Endothelial cell of umbilical vein (primary cell): Measurements from ENCODE around the gene TNNI3K. TPM values are rescaled to one million over a fixed set of nuclear protein-coding genes. Genes with fewer than 3 reads are reported as not detected.

ENCODE experiments used
- BruUV-seq: library from RNA; stranded (reverse); fragments of 400-500 nt; replicated peaks from 2 replicates; lab custom pipeline; 2021; lab: Mats Ljungman, UMichigan
- CTCF ChIA-PET: fragments of 300-600, 350-600 bp; sonication (Branson Sonifier 250); formaldehyde crosslinking; loops from one replicate; lab custom pipeline; 2021; ENCODE audit warnings: antibody characterized with exemption, inconsistent platforms; lab: Charles Lee
- POLR2A ChIA-PET: fragments of 300-600, 350-600 bp; sonication (Branson Sonifier 250); formaldehyde crosslinking; loops from one replicate; lab custom pipeline; 2021; ENCODE audit warnings: antibody characterized with exemption, inconsistent platforms; lab: Charles Lee
- DNase-seq: peaks from one replicate; pipeline ENCODE4 v3.0.0-alpha.2; 2011; ENCODE audit warnings: low read depth, low spot score
- FAIRE-seq: peaks from 2 replicates; lab custom pipeline; 2011; peaks lifted over from hg19 to GRCh38; lab: Jason Lieb, UNC
- H2AFZ ChIP-seq: 2 replicates; pipeline ENCODE4 v1.6.0; 2012; ENCODE audit warnings: low read depth, low read length, control low read depth, inconsistent platforms
- H3K27ac ChIP-seq: 2 replicates; pipeline ENCODE4 v1.5.1; 2011; ENCODE audit warnings: low read depth, mild to moderate bottlenecking, control low read depth, low read length, moderate library complexity; ENCODE audit not compliant: insufficient read depth
- H3K27me3 ChIP-seq, 2 experiments: 2 replicates each; pipeline versions ENCODE4 v1.6.0 to v1.6.1; 2011; ENCODE audit warnings: low read length in 2 of 2, mixed read lengths in 1 of 2; ENCODE audit not compliant: control insufficient read depth in 2 of 2, insufficient read depth in 2 of 2
- H3K36me3 ChIP-seq, 2 experiments: 2 replicates in 1 of 2; 3 replicates in 1 of 2; pipeline ENCODE4 v1.5.1; 2011; ENCODE audit warnings: low read length in 2 of 2, mild to moderate bottlenecking in 1 of 2, moderate library complexity in 1 of 2; ENCODE audit not compliant: control insufficient read depth in 2 of 2, insufficient read depth in 2 of 2; ENCODE audit errors: extremely low read depth in 1 of 2
- H3K4me1 ChIP-seq: 3 replicates; pipeline ENCODE4 v1.5.1; 2011; ENCODE audit warnings: mild to moderate bottlenecking, low read length; ENCODE audit not compliant: control insufficient read depth, insufficient read depth; ENCODE audit errors: extremely low read depth
- H3K4me2 ChIP-seq: 2 replicates; pipeline ENCODE4 v1.6.1; 2011; ENCODE audit warnings: low read length, control low read depth, mixed read lengths; ENCODE audit not compliant: insufficient read depth
- H3K4me3 ChIP-seq, 3 experiments: fragments of 200-600 bp in 1 of 3; sonication (generic), shearing (Covaris generic) in 1 of 3; replicated peaks in 1 of 3; 2 replicates each; pipeline ENCODE4 v1.5.1; 2011 to 2016; ENCODE audit warnings: control low read depth in 3 of 3, low read length in 3 of 3, mild to moderate bottlenecking in 2 of 3, inconsistent platforms in 1 of 3, low read depth in 1 of 3, moderate library complexity in 1 of 3; ENCODE audit not compliant: insufficient read depth in 1 of 3
- H3K79me2 ChIP-seq: 2 replicates; pipeline ENCODE4 v1.6.0; 2012; ENCODE audit warnings: low read length, inconsistent platforms; ENCODE audit not compliant: control insufficient read depth, insufficient read depth
- H3K9ac ChIP-seq: replicated peaks from 2 replicates; pipeline ENCODE3; 2011; ENCODE audit warnings: low read length, control low read depth; ENCODE audit not compliant: insufficient read depth; ENCODE audit errors: extremely low read depth
- H3K9me1 ChIP-seq: replicated peaks from 3 replicates; pipeline ENCODE4 v1.6.0; 2011; ENCODE audit warnings: mild to moderate bottlenecking, low read length; ENCODE audit not compliant: control insufficient read depth, insufficient read depth; ENCODE audit errors: extremely low read depth
- H3K9me3 ChIP-seq: replicated peaks from 2 replicates; pipeline ENCODE4 v1.5.1; 2012; ENCODE audit warnings: low read length, inconsistent platforms; ENCODE audit not compliant: control insufficient read depth, insufficient read depth
- H4K20me1 ChIP-seq: replicated peaks from 2 replicates; pipeline ENCODE3; 2011; ENCODE audit warnings: mild to moderate bottlenecking, low read length; ENCODE audit not compliant: control insufficient read depth, insufficient read depth; ENCODE audit errors: extremely low read depth
- GATA2 ChIP-seq: IDR thresholded peaks from 2 replicates; pipeline ENCODE4 v1.7.0; 2011; ENCODE audit warnings: low read depth, mild to moderate bottlenecking, moderate library complexity, mixed read lengths, low read length; ENCODE audit not compliant: insufficient read length, insufficient read depth
- JUN ChIP-seq: IDR thresholded peaks from 2 replicates; pipeline ENCODE4 v1.6.1; 2011; ENCODE audit warnings: borderline replicate concordance, low read depth; ENCODE audit not compliant: insufficient read length, insufficient read depth
- MAX ChIP-seq: IDR thresholded peaks from 2 replicates; pipeline ENCODE4 v1.6.1; 2011; ENCODE audit not compliant: insufficient read depth, insufficient read length
- POLR2A ChIP-seq: IDR thresholded peaks from 2 replicates; pipeline ENCODE4 v1.6.1; 2012; ENCODE audit warnings: low read depth, mild to moderate bottlenecking, control low read depth, low read length
- POLR2AphosphoS5 ChIP-seq: IDR thresholded peaks from 2 replicates; pipeline ENCODE4 v1.6.1; 2012; ENCODE audit warnings: low read depth, mild to moderate bottlenecking, control low read depth, low read length, moderate library complexity; ENCODE audit not compliant: insufficient read depth
- dilution Hi-C: fragments of 300-500 bp; cut with MboI; formaldehyde crosslinking; loops from one replicate; pipeline ENCODE4 v1.15.0; 2019; ENCODE audit warnings: low sequenced_read_pairs; ENCODE audit not compliant: extremely low pct_ligation_motif_present
- intact Hi-C: fragments of 100-400 bp; cut with micrococcal nuclease; formaldehyde crosslinking; loops from one replicate; pipeline ENCODE4 v1.10.0; 2022
- polyA plus RNA-seq, 4 experiments: library from polyadenylated mRNA; depleted of rRNA in 3 of 4; stranded (reverse) in 3 of 4; unstranded in 1 of 4; fragments of >200 nt; gene quantifications; 2 replicates each; pipeline versions ENCODE4 v1.2.1 to v1.2.3, GENCODE V29; 2011 to 2012; ENCODE audit warnings: missing spikeins in 1 of 4
- total RNA-seq: library from RNA; stranded (reverse); gene quantifications from 2 replicates; pipeline ENCODE4 v1.2.3, GENCODE V29; 2021
- TF ChIP-seq, protein P1 (sequence below), 2 donors: IDR thresholded peaks; 1 replicate in 1 of 2; 2 replicates in 1 of 2; pipeline ENCODE4 v1.5.1; 2011; ENCODE audit warnings: low read length in 2 of 2, mild to moderate bottlenecking in 2 of 2, moderate library complexity in 2 of 2, control low read depth in 1 of 2, inconsistent platforms in 1 of 2, low read depth in 1 of 2; ENCODE audit not compliant: insufficient read depth in 1 of 2; ENCODE audit errors: extremely low read depth in 1 of 2

Gene TNNI3K
- total and polyA plus RNA-seq, 2 donors (not counting 3 experiments of a cell fraction or from before 2014, with no cell fraction given): 0.69 TPM; not detected in 1

DNA sequence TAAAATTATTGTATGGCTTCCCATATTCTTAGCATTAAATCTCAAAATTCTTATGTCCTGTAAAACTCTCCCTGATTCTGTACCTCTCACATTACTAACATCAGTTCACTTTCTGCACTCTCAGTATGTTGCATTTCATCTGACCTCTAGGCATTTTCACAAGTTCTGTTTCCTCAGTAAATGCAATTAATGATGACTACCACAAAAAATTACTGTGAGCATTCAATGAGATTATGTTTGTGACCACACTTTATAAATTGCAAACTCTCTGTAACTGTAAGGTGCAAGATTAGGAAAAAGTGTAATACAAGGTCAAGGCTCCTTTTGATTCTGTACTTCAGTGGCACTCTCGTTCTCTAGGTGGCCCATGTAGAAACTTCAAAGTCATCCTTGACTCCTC is 216.8 kb downstream of the TNNI3K start:
- FAIRE-seq (no peak), DNase-seq (no peak)
- ChIA-PET CTCF (no interaction called here), POLR2A (no interaction called here)
- Histone ChIP-seq H3K79me2 (no peaks in the 10 kb centered on the region), H3K36me3 (no peaks in the 10 kb centered on the region), H3K4me1 (no peaks in the 10 kb centered on the region), H2AFZ (no peak overlapping the region), H3K4me2 (no peak overlapping the region), H3K4me3 (no peak overlapping the region), H3K9me1 (no peaks in the 10 kb centered on the region), H3K27ac (no peak overlapping the region), H3K9me3 (no peaks in the 10 kb centered on the region), H3K27me3 (no peaks in the 10 kb centered on the region), H3K9ac (no peak overlapping the region), H4K20me1 (no peaks in the 10 kb centered on the region)
- no TSS peak for BruUV-seq
- TF ChIP-seq POLR2AphosphoS5 (no peak), GATA2 (no peak), MAX (no peak), POLR2A (no peak), JUN (no peak)
- dilution Hi-C loops (no loop called here), intact Hi-C loops (no loop called here)

DNA sequence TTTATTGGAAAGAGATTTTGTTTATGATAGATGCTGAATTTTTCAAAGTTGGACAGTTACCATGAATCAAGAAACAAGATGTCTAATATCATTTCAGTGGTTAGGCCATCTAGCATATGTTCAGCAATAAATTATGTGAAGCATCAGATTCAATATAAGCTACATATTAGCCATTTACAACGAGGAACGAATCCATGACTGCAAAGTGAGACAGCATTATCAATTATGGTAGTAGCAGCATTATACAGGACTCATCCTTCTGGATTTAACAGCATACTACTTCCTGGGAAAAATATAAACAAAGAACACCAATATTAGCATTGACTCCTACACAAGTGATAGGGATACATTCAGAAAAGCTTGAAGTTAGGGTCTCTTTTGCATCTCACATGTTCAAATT is 218.1 kb downstream of the TNNI3K start:
- TF ChIP-seq, protein P1, sequence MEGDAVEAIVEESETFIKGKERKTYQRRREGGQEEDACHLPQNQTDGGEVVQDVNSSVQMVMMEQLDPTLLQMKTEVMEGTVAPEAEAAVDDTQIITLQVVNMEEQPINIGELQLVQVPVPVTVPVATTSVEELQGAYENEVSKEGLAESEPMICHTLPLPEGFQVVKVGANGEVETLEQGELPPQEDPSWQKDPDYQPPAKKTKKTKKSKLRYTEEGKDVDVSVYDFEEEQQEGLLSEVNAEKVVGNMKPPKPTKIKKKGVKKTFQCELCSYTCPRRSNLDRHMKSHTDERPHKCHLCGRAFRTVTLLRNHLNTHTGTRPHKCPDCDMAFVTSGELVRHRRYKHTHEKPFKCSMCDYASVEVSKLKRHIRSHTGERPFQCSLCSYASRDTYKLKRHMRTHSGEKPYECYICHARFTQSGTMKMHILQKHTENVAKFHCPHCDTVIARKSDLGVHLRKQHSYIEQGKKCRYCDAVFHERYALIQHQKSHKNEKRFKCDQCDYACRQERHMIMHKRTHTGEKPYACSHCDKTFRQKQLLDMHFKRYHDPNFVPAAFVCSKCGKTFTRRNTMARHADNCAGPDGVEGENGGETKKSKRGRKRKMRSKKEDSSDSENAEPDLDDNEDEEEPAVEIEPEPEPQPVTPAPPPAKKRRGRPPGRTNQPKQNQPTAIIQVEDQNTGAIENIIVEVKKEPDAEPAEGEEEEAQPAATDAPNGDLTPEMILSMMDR (IDR thresholded peaks at IDR 0.05; ENCODE audit: extremely low read depth in 1 of 2, insufficient read depth in 1 of 2, low read depth in 1 of 2, low read length in 2 of 2): no peak
- TF ChIP-seq MAX (no peak), POLR2A (no peak)
- no peaks in the 10 kb centered on the region for H4K20me1 ChIP-seq
- H3K36me3 ChIP-seq: no peaks in the 10 kb centered on the region
- no peaks in the 10 kb centered on the region for H3K9me1 ChIP-seq
- H3K4me3 ChIP-seq: no peak overlapping the region
- FAIRE-seq: no peak
- POLR2A ChIA-PET: no interaction called here
- no peak overlapping the region for H3K27ac ChIP-seq
- dilution Hi-C loops: no loop called here
- H3K27me3 ChIP-seq: no peaks in the 10 kb centered on the region
- BruUV-seq: no TSS peak
- no peak overlapping the region for H3K4me2 ChIP-seq
- no peak for DNase-seq
- no peaks in the 10 kb centered on the region for H3K4me1 ChIP-seq
- H3K9ac ChIP-seq: no peak overlapping the region
- H3K9me3 ChIP-seq: no peaks in the 10 kb centered on the region
- intact Hi-C loops: no loop called here
- CTCF ChIA-PET: no interaction called here
- H3K79me2 ChIP-seq: no peaks in the 10 kb centered on the region
- no peak overlapping the region for H2AFZ ChIP-seq
